ENCODE results near the gene MMAB.
A peak's percentile ranks its signal among the peaks of the same experiment; 100 is the strongest.

DNA sequence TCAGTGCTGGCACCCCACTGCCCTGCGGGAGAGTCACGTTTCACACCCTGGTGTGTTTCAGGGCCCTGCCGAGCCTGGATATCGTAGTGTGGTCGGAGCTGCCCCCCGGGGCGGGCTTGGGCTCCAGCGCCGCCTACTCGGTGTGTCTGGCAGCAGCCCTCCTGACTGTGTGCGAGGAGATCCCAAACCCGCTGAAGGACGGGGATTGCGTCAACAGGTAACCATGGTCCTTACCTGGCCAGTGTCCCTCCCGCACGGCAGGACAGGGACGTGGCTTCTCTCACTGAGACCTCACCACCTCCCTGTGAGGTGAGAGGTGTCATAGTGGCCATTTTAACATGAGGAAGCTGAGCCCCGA, 8.0 kb upstream of the MMAB start:
- no peak for TF ChIP-seq CTCF (IDR thresholded peaks at IDR 0.05)
- TF ChIP-seq POLR2A (IDR thresholded peaks at IDR 0.05): peak in 1 of 3 donors; percentile 6
